ENCODE measurements around the gene PRICKLE1. TPM values are rescaled to one million over a fixed set of nuclear protein-coding genes. Genes with fewer than 3 reads are reported as not detected.
"Not testable (repeated sequence)": the region's sequence is repeated elsewhere in the genome, so short reads cannot be mapped to it uniquely, and the experiment has no call there.

Gene PRICKLE1
- total RNA-seq, 1 donor from 2014 or later, result 0.05 TPM

GRCh38 chr12:42564996-42565395 lies 24.6 kb downstream of the PRICKLE1 start:
- DNase-seq (ENCODE audit: low spot score), result no peak
- no peaks in the 10 kb centered on the region for H3K4me1 Mint-ChIP-seq (ENCODE audit: low read depth)
- no peaks in the 10 kb centered on the region for H3K9me3 Mint-ChIP-seq
- H3K36me3 Mint-ChIP-seq (ENCODE audit: low read depth), result no peaks in the 10 kb centered on the region
- no peak overlapping the region for H3K4me3 Mint-ChIP-seq (ENCODE audit: low read depth)
- H3K27me3 Mint-ChIP-seq (ENCODE audit: low read depth), result no peaks in the 10 kb centered on the region
- no peak overlapping the region for H3K27ac Mint-ChIP-seq
- intact Hi-C loops (cut with micrococcal nuclease), result no loop called here

GRCh38 chr12:42564556-42564955 lies 25.0 kb downstream of the PRICKLE1 start:
- intact Hi-C loops (cut with micrococcal nuclease), result no loop called here

GRCh38 chr12:42560977-42561376 lies 28.6 kb downstream of the PRICKLE1 start:
- intact Hi-C loops (cut with micrococcal nuclease), result no loop called here
- Mint-ChIP-seq H3K4me3 (ENCODE audit: low read depth) (no peak overlapping the region), H3K36me3 (ENCODE audit: low read depth) (no peaks in the 10 kb centered on the region), H3K27ac (no peak overlapping the region), H3K4me1 (ENCODE audit: low read depth) (no peaks in the 10 kb centered on the region), H3K27me3 (ENCODE audit: low read depth) (peaks cover 3% of the 10 kb centered on the region), H3K9me3 (no peaks in the 10 kb centered on the region)
- no peak for DNase-seq (ENCODE audit: low spot score)

More at GRCh38 chr12:42564556-42564955, 25.0 kb downstream of the PRICKLE1 start:
- no peaks in the 10 kb centered on the region for H3K36me3 Mint-ChIP-seq (ENCODE audit: low read depth)
- no peak for DNase-seq (ENCODE audit: low spot score)
- no peaks in the 10 kb centered on the region for H3K27me3 Mint-ChIP-seq (ENCODE audit: low read depth)
- no peaks in the 10 kb centered on the region for H3K9me3 Mint-ChIP-seq
- H3K4me1 Mint-ChIP-seq (ENCODE audit: low read depth), result no peaks in the 10 kb centered on the region
- H3K27ac Mint-ChIP-seq, result no peak overlapping the region
- H3K4me3 Mint-ChIP-seq (ENCODE audit: low read depth), result no peak overlapping the region

- Mint-ChIP-seq H3K36me3 (ENCODE audit: low read depth) (no peaks in the 10 kb centered on the region), H3K27ac (no peak overlapping the region), H3K4me1 (ENCODE audit: low read depth) (no peaks in the 10 kb centered on the region), H3K9me3 (no peaks in the 10 kb centered on the region), H3K27me3 (ENCODE audit: low read depth) (peaks cover 3% of the 10 kb centered on the region), H3K4me3 (ENCODE audit: low read depth) (no peak overlapping the region)
- intact Hi-C loops (cut with micrococcal nuclease), result no loop called here
- DNase-seq (ENCODE audit: low spot score), result no peak
These were observed 31.9 kb downstream of the PRICKLE1 start for GRCh38 chr12:42557586-42558172.

DNA sequence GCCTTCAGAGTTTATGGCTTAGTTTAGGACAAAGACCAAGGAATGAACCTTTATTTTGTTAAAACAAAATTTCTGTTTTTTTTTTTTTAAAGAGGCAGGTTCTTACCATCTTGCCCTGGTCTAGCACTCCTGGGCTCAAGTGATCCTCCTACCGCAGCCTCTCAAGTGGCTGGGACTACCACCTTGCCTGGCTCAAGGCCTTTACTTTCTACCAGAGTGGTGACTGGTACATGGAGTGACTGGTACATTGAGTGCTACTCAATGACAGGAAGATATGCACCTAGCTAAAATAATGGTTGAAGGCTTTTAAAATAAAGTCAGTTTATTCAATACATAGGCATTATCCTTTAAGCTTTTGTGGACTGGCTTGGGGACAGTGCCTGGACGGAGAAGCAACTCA lies 32.6 kb downstream of the PRICKLE1 start:
- no peaks in the 10 kb centered on the region for H3K36me3 Mint-ChIP-seq (ENCODE audit: low read depth)
- no peak for DNase-seq (ENCODE audit: low spot score)
- intact Hi-C loops (cut with micrococcal nuclease), result no loop called here
- no peaks in the 10 kb centered on the region for H3K9me3 Mint-ChIP-seq
- H3K4me1 Mint-ChIP-seq (ENCODE audit: low read depth), result no peaks in the 10 kb centered on the region
- no peak overlapping the region for H3K4me3 Mint-ChIP-seq (ENCODE audit: low read depth)
- no peak overlapping the region for H3K27ac Mint-ChIP-seq
- H3K27me3 Mint-ChIP-seq (ENCODE audit: low read depth), result peaks cover 5% of the 10 kb centered on the region

- intact Hi-C loops (cut with micrococcal nuclease), result no loop called here
- no peaks in the 10 kb centered on the region for H3K4me1 Mint-ChIP-seq (ENCODE audit: low read depth)
- DNase-seq (ENCODE audit: low spot score), result no peak
- no peak overlapping the region for H3K27ac Mint-ChIP-seq
- no peaks in the 10 kb centered on the region for H3K9me3 Mint-ChIP-seq
- no peaks in the 10 kb centered on the region for H3K36me3 Mint-ChIP-seq (ENCODE audit: low read depth)
- H3K27me3 Mint-ChIP-seq (ENCODE audit: low read depth), result peaks cover 7% of the 10 kb centered on the region
- H3K4me3 Mint-ChIP-seq (ENCODE audit: low read depth), result no peak overlapping the region
These were observed 36.7 kb downstream of the PRICKLE1 start for GRCh38 chr12:42552822-42553221.

GRCh38 chr12:42550800-42551199 lies 38.7 kb downstream of the PRICKLE1 start:
- DNase-seq (ENCODE audit: low spot score), result no peak
- Mint-ChIP-seq H3K27me3 (ENCODE audit: low read depth) (peaks cover 3% of the 10 kb centered on the region), H3K4me1 (ENCODE audit: low read depth) (no peaks in the 10 kb centered on the region), H3K36me3 (ENCODE audit: low read depth) (no peaks in the 10 kb centered on the region), H3K4me3 (ENCODE audit: low read depth) (no peak overlapping the region), H3K27ac (no peak overlapping the region), H3K9me3 (no peaks in the 10 kb centered on the region)
- intact Hi-C loops (cut with micrococcal nuclease), result no loop called here

- intact Hi-C loops (cut with micrococcal nuclease), result no loop called here
- Mint-ChIP-seq H3K4me1 (ENCODE audit: low read depth) (no peaks in the 10 kb centered on the region), H3K4me3 (ENCODE audit: low read depth) (no peak overlapping the region), H3K27me3 (ENCODE audit: low read depth) (peaks cover 3% of the 10 kb centered on the region), H3K36me3 (ENCODE audit: low read depth) (no peaks in the 10 kb centered on the region), H3K27ac (no peak overlapping the region), H3K9me3 (no peaks in the 10 kb centered on the region)
- no peak for DNase-seq (ENCODE audit: low spot score)
These were observed 42.8 kb downstream of the PRICKLE1 start for GRCh38 chr12:42546709-42547108.

DNA sequence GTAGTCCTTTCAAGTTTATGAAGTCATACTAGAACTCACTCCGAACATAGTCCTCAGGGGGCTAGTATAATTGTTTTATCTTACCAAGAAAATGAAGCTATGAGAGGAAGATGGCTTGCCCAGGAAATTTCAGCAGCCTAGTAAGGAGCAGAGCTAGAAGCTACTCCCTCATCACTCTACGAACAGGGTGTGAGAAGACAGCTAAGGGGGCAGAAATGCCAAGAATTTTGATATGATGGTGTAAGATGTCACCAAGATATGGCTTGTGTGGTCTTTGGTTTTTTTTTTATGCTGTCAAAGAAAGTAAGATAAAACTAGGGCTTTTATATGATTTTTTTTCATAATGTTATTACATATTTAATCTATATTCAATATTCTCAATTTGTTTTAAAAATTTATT lies 47.6 kb downstream of the PRICKLE1 start:
- peaks cover 2% of the 10 kb centered on the region for H3K27me3 Mint-ChIP-seq (ENCODE audit: low read depth)
- intact Hi-C loops (cut with micrococcal nuclease), result no loop called here
- H3K4me1 Mint-ChIP-seq (ENCODE audit: low read depth), result no peaks in the 10 kb centered on the region
- DNase-seq (ENCODE audit: low spot score), result no peak
- H3K9me3 Mint-ChIP-seq, result no peaks in the 10 kb centered on the region
- no peaks in the 10 kb centered on the region for H3K36me3 Mint-ChIP-seq (ENCODE audit: low read depth)
- no peak overlapping the region for H3K27ac Mint-ChIP-seq
- H3K4me3 Mint-ChIP-seq (ENCODE audit: low read depth), result no peak overlapping the region

GRCh38 chr12:42541308-42541707 lies 48.2 kb downstream of the PRICKLE1 start:
- H3K27me3 Mint-ChIP-seq (ENCODE audit: low read depth); DNase-seq (ENCODE audit: low spot score); H3K27ac Mint-ChIP-seq; H3K4me1 Mint-ChIP-seq (ENCODE audit: low read depth); H3K9me3 Mint-ChIP-seq; H3K4me3 Mint-ChIP-seq (ENCODE audit: low read depth); H3K36me3 Mint-ChIP-seq (ENCODE audit: low read depth); intact Hi-C loops (cut with micrococcal nuclease): not testable (repeated sequence)

GRCh38 chr12:42539696-42540095 lies 49.9 kb downstream of the PRICKLE1 start:
- DNase-seq (ENCODE audit: low spot score), result no peak
- Mint-ChIP-seq H3K9me3 (no peaks in the 10 kb centered on the region), H3K27me3 (ENCODE audit: low read depth) (peaks cover 2% of the 10 kb centered on the region), H3K27ac (no peak overlapping the region), H3K4me1 (ENCODE audit: low read depth) (no peaks in the 10 kb centered on the region), H3K36me3 (ENCODE audit: low read depth) (no peaks in the 10 kb centered on the region), H3K4me3 (ENCODE audit: low read depth) (no peak overlapping the region)
- intact Hi-C loops (cut with micrococcal nuclease), result no loop called here

DNA sequence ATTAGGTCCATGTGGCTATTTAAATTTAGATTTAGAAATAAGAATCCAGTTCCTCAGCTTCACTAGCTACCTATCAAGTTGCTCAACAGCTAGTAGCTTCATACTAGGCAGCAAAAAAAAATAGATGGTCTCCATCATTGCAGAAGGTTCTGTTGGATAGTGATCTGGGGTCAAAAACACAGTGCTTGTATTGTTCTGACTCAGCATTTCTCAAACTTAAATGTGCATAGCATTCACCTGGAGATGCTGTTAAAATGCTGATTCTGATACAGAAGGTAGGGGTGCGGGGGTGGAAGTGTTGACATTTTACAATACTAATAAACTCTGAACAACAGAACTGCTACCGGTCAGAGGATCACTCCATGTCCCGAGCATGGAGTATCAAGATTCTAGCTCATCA lies 51.3 kb downstream of the PRICKLE1 start:
- Mint-ChIP-seq H3K27me3 (ENCODE audit: low read depth) (peaks cover 4% of the 10 kb centered on the region), H3K27ac (no peak overlapping the region), H3K4me1 (ENCODE audit: low read depth) (no peaks in the 10 kb centered on the region), H3K9me3 (no peaks in the 10 kb centered on the region), H3K4me3 (ENCODE audit: low read depth) (no peak overlapping the region), H3K36me3 (ENCODE audit: low read depth) (no peaks in the 10 kb centered on the region)
- no peak for DNase-seq (ENCODE audit: low spot score)
- intact Hi-C loops (cut with micrococcal nuclease), result no loop called here

DNA sequence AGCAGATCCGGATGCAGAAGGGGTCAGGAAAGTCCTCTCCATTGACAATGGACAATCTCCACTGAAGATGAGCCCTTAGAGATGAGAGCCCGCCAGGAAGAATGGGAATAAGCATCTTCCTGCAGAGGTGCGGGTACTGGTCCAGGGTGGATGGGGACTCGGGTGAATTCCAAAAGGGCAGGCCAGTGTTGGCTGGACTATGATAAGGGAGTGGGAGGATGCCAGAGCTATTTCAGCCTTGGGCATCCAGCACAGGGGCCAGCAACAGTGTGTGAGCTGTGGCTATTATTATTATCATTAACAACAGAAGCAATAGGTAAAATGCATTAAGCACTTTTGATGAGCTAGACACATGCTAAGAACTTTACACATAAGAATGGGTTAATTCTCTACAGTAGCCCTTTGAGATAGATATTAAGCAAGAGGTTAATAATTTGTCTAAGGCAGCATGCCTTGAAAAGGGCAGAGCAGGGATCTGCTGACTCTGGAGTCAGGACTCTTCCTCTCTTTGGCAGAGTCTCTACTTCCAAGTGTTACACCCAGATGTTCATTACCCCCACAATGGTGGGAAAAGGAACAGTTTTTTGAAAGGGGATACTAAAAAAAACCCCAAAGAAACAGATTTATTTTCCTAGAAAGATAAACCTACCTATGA lies 55.2 kb downstream of the PRICKLE1 start:
- intact Hi-C loops (cut with micrococcal nuclease), result no loop called here
- Mint-ChIP-seq H3K36me3 (ENCODE audit: low read depth) (no peaks in the 10 kb centered on the region), H3K27ac (no peak overlapping the region), H3K27me3 (ENCODE audit: low read depth) (peaks cover 4% of the 10 kb centered on the region), H3K9me3 (no peaks in the 10 kb centered on the region), H3K4me3 (ENCODE audit: low read depth) (no peak overlapping the region), H3K4me1 (ENCODE audit: low read depth) (no peaks in the 10 kb centered on the region)
- no peak for DNase-seq (ENCODE audit: low spot score)
